HFFc6 (cell line): ENCODE data around the gene CLTCL1. TPM values are rescaled to one million over a fixed set of nuclear protein-coding genes. Genes with fewer than 3 reads are reported as not detected.
"Not testable (repeated sequence)": the region's sequence is repeated elsewhere in the genome, so short reads cannot be mapped to it uniquely, and the experiment has no call there.

ENCODE experiments used
- DNase-seq: peaks from one replicate; pipeline ENCODE4 v3.0.0-alpha.2; 2018
- H3K27ac Mint-ChIP-seq: 2 replicates; pipeline ENCODE4 v1.8.0; 2020; ENCODE audit warnings: mild to moderate bottlenecking, mixed read lengths
- H3K27me3 Mint-ChIP-seq: 2 replicates; pipeline ENCODE4 v1.8.0; 2021; ENCODE audit warnings: mild to moderate bottlenecking, moderate library complexity, mixed read lengths; ENCODE audit not compliant: insufficient read depth
- H3K36me3 Mint-ChIP-seq: 2 replicates; pipeline ENCODE4 v1.8.0; 2021; ENCODE audit warnings: low read depth, mixed read lengths
- H3K4me1 Mint-ChIP-seq: 2 replicates; pipeline ENCODE4 v1.8.0; 2020; ENCODE audit warnings: low read depth, mixed read lengths
- H3K4me3 Mint-ChIP-seq: 2 replicates; pipeline ENCODE4 v1.8.0; 2020; ENCODE audit warnings: mild to moderate bottlenecking, moderate library complexity, mixed read lengths
- H3K9me3 Mint-ChIP-seq: 2 replicates; pipeline ENCODE4 v1.8.0; 2020; ENCODE audit warnings: mild to moderate bottlenecking, mixed read lengths
- CTCF ChIP-seq: fragments of 200-600 bp; sonication (generic); IDR thresholded peaks from 2 replicates; pipeline ENCODE4 v1.5.0; 2021; ENCODE audit warnings: antibody characterized with exemption, mild to moderate bottlenecking
- total RNA-seq, 6 experiments: library from RNA; stranded (reverse); fragmentation: NEBNext Ultra II Directional; extraction: Animal tissue kit (Norgen Biotek cat#: 25700); gene quantifications; 2 replicates in 1 of 6; 3 replicates in 5 of 6; pipeline ENCODE4 v1.2.3, GENCODE V29; 2021

The CLTCL1 gene
- total RNA-seq, 6 experiments from 2014 or later = 6.3 to 9.0 (median 7.3) TPM

- no peak for TF ChIP-seq CTCF
- Mint-ChIP-seq H3K27ac (peak overlapping the region; percentile 84), H3K4me1 (peaks cover 73% of the 10 kb centered on the region), H3K4me3 (no peak overlapping the region), H3K27me3 (peaks cover 2% of the 10 kb centered on the region; the same call in 1 of the 2 replicates), H3K9me3 (no peaks in the 10 kb centered on the region), H3K36me3 (no peaks in the 10 kb centered on the region)
- peak; percentile 75 for DNase-seq
Measured at GRCh38 chr22:19287889-19288288, 3.6 kb downstream of the CLTCL1 start.

DNA sequence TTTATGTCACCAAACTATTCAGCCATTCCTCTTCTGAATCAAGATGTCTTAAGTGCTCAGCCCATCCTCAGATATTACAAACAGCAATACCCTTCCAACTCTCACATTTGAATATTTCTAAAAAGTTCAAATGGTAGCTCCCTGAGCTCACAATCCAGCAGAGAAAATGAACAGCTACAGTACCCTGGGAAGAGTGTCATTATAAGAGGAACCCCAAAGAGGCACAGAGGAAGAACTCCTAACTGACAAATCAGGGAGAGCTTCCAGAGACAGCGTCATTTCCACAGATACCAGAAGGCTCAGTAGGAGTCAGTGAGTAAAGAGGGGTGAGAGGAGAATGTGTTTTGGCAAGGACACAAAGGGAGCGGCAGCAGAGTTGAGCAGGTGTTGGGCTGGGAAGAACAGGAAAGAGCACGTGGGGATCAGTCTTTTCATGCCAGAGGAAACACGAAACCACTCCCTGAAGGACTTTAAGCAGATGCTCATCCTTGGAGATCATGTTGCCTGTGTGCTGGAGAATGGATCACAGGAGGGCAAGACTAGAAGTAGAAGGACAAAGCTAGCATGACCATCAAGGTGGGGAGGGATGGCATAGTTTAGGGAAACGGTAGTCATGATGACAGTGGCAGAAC lies 4.3 kb downstream of the CLTCL1 start:
- H3K4me1 Mint-ChIP-seq = peaks cover 66% of the 10 kb centered on the region

DNA sequence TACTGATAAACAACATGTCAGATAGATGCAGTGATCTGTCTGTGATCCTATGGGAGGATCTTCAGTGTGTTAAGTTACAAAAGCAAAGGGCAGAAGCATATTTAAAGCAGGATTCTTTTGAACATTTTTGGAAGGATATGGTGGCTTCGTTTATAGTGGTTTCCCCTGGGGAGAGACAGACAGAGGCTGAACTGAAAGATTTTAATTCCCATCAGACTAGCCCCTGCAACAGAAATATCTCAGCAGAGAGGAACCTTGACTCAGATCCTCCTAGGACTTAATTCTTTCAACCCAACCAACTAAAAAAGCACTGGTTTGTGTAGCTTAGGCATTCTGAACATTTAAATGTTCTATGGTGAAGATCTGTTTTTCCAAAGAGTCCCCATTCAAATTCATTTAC lies 5.7 kb downstream of the CLTCL1 start:
- no peaks in the 10 kb centered on the region for H3K36me3 Mint-ChIP-seq
- H3K4me1 Mint-ChIP-seq = peaks cover 63% of the 10 kb centered on the region
- no peaks in the 10 kb centered on the region for H3K9me3 Mint-ChIP-seq
- H3K27me3 Mint-ChIP-seq = peaks cover 2% of the 10 kb centered on the region; the same call in 1 of the 2 replicates
- peak overlapping the region; percentile 8; the same call in 1 of the 2 replicates for H3K4me3 Mint-ChIP-seq
- peak overlapping the region; percentile 64 for H3K27ac Mint-ChIP-seq
- DNase-seq = no peak
- no peak for TF ChIP-seq CTCF

More for the DNA sequence above, 4.3 kb downstream of the CLTCL1 start:
- no peak for TF ChIP-seq CTCF
- Mint-ChIP-seq H3K27me3 (peaks cover 2% of the 10 kb centered on the region; the same call in 1 of the 2 replicates), H3K4me3 (peak overlapping the region; percentile 35; the same call in 1 of the 2 replicates), H3K36me3 (no peaks in the 10 kb centered on the region), H3K9me3 (no peaks in the 10 kb centered on the region), H3K27ac (peak overlapping the region; percentile 84)
- peak; percentile 59 for DNase-seq

DNA sequence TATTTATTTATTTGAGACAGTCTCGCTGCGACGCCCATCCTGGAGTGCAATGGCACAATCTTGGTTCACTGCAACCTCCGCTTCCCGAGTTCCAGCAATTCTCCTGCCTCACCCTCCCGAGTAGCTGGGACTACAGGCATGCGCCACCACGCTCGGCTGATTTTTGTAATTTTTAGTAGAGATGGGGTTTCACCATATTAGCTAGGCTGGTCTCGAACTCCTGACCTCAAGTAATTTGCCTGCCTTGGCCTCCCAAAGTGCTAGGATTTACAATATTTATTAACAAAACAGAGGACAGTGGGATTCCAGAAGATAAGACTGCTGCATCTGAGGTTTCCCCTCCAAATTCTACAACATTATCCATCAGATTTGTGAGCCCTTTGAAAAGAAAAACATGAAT lies 12.4 kb downstream of the CLTCL1 start:
- not testable (repeated sequence) for H3K4me1 Mint-ChIP-seq, H3K9me3 Mint-ChIP-seq, H3K4me3 Mint-ChIP-seq, H3K27ac Mint-ChIP-seq, H3K36me3 Mint-ChIP-seq, H3K27me3 Mint-ChIP-seq, DNase-seq

- Mint-ChIP-seq H3K4me1 (peaks cover 5% of the 10 kb centered on the region; the same call in 1 of the 2 replicates), H3K36me3 (no peaks in the 10 kb centered on the region), H3K27ac (no peak overlapping the region), H3K27me3 (no peaks in the 10 kb centered on the region; the same call in 1 of the 2 replicates), H3K4me3 (no peak overlapping the region), H3K9me3 (no peaks in the 10 kb centered on the region)
- DNase-seq = no peak
- no peak for TF ChIP-seq CTCF
Measured at GRCh38 chr22:19277785-19278184, 13.7 kb downstream of the CLTCL1 start.

GRCh38 chr22:19275919-19276600 lies 15.5 kb downstream of the CLTCL1 start:
- TF ChIP-seq CTCF = no peak
- H3K27ac Mint-ChIP-seq = no peak overlapping the region
- no peak overlapping the region for H3K4me3 Mint-ChIP-seq
- peaks cover 19% of the 10 kb centered on the region for H3K4me1 Mint-ChIP-seq
- peaks cover 2% of the 10 kb centered on the region; the same call in 1 of the 2 replicates for H3K27me3 Mint-ChIP-seq
- no peaks in the 10 kb centered on the region for H3K9me3 Mint-ChIP-seq
- H3K36me3 Mint-ChIP-seq = no peaks in the 10 kb centered on the region
- no peak for DNase-seq
